Measurements from ENCODE around the gene FAM229A.
"Not testable (repeated sequence)": the region's sequence is repeated elsewhere in the genome, so short reads cannot be mapped to it uniquely, and the experiment has no call there.

FAM229A gene

DNA sequence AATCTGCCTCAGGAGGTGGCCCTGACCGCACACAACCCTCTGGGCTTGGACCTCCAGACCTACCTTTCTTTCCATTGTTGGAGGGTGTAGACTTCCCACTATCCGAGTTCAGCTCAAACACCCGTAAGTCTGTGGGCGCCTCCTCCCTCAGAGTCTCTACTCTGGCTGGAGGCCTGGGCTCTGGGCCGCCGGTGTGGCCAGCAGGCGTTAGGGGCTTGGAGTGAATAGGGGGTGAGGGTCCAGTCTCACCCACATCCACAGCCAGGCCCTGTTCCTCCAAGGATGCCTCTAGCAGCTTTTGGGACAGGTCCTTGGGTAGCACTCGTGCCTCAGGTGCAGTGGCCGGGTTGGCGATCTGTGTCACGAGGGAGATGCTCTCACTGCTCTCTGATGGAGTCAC lies 13.9 kb upstream of the FAM229A start:
- DNase-seq = no peak

DNA sequence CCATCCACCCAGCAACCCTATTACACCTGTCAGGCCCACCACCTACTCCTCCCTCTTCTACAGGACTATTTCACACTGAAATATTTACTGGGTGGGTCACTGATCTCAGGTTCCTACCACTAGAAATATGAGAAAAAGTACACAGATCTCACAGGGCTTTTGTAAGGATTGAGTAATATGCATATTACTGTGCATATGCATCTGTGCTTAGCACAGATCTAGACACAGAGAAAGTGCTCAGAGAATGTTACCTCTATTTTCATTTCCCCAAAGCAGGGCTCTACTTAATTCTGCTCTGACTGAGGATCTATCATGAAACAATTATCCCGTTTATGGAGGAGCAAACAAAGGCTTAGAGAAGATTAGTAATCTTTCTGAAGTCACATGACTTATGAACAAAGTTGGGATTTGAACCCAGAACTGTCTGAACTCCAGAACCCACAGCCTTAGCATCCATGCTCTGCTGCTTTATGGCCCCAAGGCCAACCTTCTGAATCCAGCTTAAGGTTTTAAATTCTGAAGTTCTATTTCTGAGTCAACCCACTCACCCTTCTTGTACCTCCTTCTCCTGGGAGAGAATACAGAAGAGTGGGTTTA lies 11.8 kb upstream of the FAM229A start:
- DNase-seq = no peak

DNA sequence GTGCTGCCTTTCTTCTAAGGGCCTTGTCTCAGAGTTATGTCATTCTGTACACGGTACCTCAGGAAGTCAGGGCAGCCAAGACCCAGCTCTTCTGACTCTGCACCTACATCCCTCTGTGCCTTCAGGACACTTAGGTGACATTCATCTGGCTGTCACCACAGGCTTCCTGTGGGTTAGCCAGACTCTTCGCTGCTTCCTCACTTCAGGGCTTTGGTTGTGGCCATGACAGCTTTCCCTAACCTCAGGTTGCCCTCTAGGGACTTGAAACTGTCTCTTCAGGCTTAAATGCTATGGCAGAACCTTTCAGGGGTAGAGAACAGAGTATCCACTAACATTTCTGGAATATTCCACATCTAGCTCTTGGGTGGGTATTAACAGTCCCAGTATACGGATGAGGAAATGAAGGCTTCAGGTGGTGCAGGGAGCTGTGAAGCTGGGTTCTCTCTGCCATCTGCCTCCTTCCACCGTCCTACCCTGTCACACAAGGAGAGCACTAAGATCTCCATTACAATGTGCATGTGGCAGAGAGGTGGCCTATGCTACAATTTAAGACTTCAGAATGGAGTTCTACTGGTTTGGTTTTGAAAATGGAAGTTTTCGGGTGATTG lies 10.0 kb upstream of the FAM229A start:
- peak; percentile 43 for DNase-seq

DNA sequence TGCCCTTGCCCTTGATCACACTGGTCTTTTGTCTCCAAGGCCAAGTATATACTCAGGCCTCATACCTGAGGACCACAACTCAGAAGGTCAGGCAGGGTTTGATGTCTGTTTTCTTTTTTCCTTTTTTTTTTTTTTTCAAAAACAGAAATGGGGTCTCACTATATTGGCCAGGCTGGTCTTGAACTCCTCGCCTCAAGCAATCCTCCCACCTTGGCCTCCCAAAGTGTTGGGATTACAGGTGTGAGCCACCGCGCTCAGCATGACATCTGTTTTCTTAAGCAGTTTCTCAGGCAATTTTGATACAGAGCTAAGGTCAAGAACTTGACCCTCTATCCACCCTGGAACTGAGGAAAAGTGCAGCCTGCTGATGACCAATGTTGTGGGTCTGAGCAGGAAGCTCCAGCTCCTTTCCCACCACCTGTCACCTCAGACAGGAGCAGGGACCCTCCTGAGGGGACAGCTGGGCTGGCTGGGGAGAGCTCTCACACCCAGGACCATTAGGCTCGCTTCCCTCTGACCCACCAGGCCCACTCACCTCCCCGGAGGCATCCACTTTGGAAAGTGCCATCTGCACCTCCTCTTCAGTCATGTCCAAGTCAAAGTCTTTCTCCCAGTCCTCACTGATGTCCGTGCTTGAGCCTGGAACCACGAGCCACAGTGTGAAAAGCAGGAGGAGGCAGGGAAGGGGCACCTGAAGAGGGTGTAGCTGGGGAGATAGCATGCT lies 5.8 kb upstream of the FAM229A start:
- no peak for DNase-seq

DNA sequence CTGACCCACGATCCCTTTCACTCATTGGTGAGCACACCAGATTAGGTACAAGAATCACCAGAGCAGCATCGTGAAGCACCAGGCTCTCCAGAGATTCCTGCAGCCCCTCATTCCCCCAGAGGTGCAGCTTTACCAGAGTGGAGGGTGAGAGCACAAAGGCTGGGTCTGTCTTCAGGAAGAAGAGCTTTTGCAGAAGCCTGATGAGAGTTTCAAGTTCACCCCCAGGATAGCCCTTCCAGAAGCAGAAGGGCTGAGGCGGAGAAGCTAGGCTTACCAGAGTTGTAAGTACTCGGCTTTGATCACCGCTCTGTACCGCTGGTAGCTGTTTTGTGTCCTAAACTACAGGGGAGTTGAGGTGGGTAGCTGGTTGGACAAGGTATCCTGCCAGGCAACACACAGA lies 3.2 kb upstream of the FAM229A start:
- no peak for DNase-seq

DNA sequence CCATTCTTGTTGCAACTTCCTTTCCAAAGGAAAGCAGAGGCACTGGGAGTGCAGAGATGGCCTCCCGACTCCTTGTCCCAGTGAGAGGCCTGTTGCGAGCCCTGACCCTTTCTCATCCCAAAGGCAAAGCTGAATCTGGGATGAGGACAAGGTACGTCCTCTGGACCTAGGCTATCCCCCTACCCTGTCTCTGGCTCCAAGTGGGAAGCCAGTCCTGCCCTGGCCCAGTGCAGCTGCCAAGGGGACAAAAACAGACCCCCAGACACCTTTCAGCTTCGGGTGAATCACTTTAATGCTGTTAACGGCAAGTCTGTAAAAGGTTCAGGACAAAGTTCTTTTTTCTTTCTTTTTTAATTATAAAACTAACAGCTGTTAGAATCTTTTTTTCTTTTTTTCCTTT lies 2.6 kb upstream of the FAM229A start:
- no peak for DNase-seq

DNA sequence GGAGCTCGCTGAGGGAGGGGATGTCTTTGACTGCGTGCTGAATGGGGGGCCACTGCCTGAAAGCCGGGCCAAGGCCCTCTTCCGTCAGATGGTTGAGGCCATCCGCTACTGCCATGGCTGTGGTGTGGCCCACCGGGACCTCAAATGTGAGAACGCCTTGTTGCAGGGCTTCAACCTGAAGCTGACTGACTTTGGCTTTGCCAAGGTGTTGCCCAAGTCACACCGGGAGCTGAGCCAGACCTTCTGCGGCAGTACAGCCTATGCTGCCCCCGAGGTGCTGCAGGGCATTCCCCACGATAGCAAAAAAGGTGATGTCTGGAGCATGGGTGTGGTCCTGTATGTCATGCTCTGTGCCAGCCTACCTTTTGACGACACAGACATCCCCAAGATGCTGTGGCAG lies 1.4 kb upstream of the FAM229A start:
- DNase-seq = no peak

DNA sequence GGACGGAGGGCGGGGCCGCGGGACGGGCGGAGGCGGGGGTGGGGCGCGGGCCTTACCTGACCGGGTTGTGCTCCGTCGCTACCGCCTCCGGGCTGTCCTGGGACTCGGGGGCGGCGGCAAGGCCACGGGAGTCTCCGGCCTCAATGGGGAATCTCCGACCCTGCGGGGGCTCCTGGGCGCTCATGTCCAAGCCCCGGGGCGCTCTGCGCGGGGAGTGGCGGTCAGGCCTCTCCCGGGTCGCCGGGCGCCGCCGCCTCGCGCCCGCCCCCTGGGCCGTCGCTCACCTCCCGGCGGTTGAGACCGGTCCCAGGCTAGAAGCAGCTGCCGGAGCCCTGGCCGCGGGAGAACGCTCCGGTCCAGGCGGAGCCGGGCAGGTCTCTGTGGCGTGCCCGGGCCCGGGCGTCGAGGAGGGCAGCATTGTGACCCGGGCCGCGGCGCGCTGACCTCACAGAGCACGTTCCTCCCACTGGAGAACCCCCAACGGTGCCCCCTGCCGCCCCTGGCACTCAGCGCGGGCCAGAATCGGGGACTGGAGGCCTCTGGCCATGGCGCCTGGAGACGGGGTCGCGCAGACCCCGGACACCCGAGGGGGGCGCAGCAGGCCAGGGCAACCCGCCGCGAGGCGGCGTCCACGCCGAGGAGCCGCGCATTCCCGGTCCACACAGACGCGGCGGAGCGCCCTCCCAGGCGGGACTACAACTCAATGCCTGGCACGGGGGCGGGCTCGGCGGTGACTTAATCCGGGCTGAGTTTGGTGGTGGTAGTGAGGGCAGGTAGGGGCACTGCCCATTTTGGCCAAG lies 411 bp downstream of the FAM229A start:
- no peak for DNase-seq

DNA sequence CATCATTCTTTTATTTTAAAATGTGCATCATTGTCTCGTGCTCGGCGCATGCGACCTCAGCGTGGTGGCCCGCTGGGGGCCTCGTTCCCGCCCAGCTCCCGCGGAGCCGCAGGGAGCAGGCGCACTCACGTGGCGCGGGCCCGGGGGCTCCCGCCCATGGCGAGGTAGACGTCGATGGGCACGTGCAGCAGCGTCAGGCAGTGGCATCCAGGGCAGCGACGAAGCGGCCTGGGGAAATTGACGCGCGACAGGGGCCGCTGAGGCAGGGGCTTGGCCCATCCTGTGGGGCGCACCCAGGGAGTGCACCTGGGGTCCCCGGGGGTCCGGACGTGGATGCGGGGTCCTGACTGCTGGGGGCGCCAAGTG lies 994 bp downstream of the FAM229A start:
- DNase-seq = no peak

DNA sequence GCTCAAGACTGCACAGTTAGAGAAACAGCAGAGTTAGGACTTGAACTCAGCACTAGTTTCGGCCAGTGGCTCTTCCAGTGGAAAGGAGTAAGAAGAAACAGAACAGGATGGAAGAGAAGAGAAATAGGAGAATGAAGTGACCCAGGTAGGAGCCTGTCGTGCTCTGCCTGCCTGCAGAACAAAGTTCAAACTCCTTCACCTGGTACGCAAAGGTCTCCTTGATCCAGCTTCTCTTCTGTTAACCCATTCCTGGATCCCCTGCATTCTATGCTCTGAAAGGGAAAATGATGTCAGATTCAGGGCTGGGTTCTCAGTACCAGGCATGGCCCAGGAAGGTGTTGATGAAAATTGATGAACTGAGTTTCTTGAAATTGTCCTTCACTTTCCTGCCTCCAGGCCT lies 3.9 kb downstream of the FAM229A start:
- no peak for DNase-seq

DNA sequence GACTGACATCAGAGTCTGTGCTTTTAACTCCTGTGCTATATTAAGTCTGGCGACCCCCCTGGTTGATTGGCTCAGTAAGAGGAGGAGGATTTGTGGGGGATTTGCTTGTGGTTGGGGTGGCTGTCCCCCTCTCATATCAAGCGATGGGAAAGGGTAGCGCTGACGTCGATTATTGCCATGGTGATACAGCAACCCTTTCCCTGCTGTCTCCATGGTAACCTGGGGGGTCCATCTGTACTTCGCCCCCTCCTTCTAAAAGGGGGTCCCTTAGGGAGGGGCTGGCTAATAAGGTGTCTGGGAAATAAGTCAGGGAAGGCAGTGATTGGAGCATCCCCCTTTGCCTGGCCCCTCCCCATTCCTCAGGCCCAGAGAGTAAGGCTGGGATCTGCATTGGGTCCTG lies 4.7 kb downstream of the FAM229A start:
- no peak for DNase-seq

DNA sequence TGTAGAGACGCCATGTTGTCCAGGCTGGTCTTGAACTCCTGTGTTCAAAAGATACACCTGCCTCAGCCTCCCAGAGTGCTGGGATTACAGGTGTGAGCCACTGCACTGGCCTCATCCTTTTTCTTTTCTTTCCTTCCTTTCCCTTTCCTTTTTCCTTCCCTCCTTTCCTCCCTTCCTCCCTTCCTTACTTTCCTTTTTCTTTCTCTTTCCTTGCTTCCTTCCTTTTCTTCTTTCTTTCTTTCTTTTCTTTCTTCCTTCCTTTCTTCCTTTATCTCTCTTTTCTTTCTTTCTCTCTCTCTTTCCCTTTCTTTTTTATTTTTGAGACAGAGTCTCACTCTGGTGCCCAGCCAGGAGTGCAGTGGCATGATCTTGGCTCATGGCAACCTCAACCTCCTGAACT lies 5.8 kb downstream of the FAM229A start:
- DNase-seq = no peak

DNA sequence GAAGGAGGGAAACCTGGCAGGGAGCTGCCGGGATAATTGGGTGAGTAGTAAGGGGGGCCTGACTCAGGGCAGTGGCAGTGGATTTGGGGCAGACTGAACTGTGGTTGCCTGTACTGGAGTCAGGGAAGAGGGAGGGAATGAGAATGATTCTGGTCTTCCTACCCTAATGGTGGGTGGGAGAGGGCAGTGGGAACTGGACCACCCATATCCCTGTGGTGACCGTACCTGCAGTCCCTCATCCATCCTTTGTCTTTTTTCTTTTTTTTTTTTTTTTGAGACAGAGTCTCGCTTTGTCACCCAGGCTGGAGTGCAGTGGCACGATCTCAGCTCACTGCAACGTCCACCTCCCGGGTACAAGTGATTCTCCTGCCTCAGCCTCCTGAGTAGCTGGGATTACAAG lies 6.5 kb downstream of the FAM229A start:
- DNase-seq = not testable (repeated sequence)

DNA sequence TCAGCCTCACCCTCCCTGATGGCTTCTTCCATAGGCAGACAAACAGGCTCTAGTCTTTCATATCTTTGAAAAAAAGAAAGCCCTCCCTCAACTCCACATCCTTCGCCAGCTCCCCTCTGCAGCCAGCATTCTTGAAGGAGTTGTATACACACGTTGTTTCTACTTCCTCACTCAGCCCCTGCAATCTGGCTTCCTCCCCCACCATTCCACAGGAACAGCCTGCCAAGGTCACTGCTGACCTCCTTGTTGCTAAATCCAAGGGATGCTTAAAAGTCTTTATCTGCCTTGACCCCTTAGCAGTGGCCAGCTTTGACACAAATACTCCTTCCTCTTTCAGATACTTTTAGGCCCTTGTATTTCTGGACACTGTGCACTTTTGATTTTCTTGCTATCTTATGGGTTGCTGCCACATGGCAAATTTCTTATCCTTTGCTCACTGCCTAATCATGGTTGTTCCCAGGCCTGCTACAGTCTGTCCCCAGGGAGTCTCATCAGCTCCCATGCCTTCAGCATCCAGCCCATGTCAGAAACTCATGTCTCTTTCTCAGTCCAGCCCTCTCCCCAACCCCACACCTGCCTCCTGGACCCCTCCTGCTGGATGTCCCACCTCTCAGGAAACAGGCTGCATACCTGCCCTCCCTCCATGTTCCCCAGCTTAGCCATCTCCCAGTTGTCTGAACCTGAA lies 8.3 kb downstream of the FAM229A start:
- no peak for DNase-seq

DNA sequence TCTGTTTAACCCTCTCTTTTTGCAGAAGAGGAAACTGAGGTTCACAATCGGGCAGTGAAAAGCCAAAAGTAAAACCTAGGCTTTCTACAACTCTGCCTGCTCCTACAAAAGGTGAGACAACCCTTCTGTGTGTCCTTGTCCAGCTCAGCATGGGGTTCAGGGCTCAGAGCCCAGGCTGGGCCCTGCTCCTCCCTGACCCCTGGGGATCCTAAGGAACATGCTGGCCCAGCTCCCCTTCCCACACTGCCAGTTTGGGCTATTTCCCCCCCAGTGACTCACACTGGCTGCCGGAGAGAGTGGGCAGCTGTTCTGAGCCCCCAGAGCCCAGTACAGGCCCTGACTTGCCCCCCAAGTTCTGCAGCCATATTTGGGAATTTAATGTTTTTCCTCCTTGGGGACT lies 8.9 kb downstream of the FAM229A start:
- DNase-seq = no peak

DNA sequence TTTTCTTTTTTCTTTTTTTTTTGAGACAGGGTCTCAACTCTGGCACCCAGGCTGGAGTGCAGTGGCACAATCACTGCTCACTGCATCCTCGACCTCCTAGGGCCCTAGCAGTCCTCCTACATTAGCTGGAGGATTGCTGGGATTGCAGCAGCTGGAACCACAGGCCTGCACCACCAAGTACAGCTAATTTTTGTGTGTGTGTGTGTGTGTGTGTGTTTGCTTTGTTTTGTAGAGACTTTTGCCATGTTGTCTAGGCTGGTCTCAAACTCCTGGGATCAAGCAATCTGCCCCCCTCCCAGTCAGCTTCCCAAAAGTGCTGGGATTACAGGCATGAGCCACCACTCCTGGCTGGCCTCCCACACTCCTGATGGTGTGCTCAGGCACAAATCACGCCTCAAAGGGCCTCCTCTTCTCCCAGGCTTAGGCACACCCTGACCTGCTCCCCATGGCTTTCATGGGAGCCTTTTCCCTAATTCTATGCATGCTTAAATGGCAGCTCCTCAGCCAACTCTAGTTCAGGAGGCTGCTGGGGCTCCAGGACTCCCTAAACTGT lies 9.4 kb downstream of the FAM229A start:
- DNase-seq = no peak

DNA sequence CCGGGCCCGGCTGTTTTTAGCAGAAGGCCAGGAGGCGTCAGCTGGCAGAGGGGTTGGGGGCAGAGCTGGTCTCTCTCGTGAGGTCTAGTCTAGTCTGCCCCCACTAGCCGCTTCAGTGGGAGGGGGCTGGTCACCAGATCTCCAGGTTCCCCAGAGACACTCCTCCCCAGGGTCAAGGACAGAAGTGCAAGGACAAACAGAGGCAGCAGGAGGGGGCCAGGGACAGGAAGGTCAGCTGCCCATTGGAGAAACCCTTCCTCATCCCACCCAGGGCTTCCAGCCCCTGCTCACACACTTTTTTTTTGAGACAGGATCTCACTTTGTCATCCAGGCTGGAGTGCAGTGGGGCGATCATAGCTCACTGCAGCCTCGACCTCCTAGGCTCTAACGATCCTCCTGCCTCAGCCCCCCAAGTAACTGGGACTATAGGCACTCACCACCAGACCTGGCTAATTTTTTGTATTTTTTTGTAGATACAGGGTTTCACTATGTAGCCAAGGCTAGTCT lies 10.0 kb downstream of the FAM229A start:
- no peak for DNase-seq

DNA sequence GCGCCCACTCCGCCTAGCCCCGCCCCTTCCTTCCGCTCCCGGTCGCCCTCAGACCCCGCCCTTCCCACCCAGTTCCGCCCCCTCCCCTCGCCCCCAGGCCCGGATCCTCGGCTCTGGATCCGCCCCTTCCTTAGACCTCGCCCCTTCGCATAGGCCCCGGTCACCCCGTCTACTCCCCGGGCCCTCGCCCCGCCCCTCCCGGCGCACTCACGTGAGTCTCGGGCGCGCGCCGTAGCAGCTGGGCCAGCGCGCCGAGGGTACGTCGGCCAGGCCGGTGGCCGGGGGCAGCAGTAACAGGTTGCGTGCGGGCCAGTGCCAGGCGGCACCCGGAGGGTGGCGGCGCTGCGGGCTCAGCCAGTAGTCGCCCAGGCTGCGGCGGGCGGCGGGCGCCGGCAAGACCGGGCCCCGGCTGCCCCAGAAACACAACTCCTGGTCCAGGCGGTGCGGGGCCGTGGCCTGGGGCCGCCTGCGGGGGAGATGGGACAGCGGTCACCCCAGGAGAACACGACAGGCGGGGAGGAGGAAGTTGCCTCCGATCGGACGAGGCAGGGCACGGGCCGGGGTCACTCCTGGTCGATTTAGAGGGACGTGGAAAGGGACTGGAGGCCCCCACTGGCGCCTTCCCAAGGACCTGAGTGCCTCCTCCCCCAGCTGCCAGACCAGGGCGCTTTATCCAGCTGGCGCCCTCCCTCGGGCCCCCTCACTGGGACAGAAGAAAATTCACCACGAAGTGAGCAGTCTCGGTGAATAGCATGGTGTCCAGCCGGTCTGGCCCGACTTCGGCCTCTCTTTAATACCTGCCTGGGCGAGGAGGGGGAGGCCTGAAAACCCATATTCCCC lies 10.7 kb downstream of the FAM229A start:
- DNase-seq = peak; percentile 90

DNA sequence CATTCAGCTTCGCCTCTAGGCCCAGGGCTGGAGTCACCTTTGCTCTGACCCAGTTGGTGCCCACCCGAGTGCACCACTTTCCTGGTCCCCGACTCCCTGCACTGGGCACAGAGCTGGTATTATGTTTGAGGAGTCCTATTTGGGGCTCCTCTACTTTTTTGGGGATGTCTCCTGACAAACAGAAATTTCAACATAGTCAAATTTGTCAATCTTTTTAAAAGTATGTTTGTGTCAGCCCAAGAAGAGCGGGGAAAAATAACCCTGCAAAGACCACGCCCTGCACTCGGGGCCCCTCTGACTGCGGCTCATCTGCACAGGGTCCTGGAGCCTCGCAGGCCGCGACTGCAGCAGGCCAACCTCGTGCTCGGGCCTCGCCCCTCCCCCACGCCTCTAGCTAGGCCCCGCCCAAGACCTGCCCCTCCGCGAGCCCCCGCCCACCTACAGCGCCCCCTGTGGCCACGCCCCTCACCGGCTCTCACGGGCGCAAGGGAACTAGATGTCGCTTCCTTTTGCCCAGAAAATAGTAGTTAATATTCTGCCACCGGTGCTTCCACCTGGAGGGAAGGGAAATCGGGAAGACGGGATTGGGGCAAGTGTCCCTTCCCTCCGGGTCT lies 11.4 kb downstream of the FAM229A start:
- DNase-seq = no peak

DNA sequence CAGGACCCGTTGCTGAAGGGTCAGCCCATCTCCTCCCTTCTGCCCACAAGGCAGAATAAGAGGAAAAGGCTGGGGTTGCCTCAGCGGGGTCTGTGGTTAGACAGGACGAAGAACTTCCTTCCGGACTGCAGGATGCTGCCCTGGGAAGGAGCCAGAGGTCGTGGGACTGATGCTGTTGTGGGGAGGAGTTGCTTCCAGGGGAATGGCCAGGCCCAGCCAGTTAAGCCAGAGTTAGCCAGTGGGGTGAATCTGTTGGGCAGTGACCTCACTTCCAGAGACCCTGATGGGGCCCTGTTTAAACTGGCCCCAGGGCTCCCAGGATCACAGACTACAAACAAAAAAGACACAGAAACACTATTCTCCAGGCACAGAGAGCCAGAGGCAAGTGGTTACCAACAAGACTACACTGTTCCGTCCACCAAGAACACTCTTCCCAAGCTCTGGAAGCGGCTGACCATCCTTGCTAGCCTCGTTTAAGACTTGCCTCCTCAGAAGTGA lies 13.0 kb downstream of the FAM229A start:
- DNase-seq = no peak

DNA sequence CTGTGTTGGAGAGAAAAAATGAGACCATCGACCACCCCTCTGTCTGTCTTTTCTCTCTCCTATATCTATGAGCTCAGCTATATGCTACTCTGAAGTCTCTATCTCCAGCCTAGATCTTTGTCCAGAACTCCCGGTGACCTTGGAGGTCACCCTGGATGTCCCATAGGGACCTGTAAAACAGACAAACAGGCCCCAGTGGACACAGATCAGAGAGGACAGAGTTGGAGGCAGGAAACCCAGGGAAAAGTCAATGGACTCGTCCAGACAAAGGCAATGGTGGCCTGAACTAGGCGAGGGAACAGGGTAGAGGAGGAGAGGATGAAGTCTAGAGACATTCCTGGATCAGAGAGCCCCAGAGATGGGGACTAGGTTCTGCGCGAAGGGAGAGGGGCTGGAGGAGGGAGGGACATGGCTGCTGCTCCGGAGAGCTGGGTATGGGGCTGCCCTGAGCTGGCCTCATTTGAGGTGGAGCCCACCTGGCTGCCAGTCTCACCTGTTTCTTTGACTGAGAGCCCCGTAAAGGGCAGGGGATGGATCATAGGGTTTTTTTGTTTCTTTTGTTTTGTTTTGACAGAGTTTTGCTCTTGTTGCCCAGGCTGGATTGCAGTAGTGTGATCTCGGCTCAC lies 15.6 kb downstream of the FAM229A start:
- no peak for DNase-seq
